ENCODE data around the gene PRR5L.

PRR5L gene

GRCh38 chr11:36251823-36252222 lies 44.3 kb upstream of the PRR5L start:
- H3K36me3 ChIP-seq (replicated peaks; ENCODE audit: low read depth, low read length) = no peaks in the 10 kb centered on the region
- no peaks in the 10 kb centered on the region for H3K9me3 ChIP-seq (ENCODE audit: insufficient read depth, low read length)
- no peak overlapping the region for H3K9ac ChIP-seq (ENCODE audit: low read length)
- peaks cover 41% of the 10 kb centered on the region for H3K27me3 ChIP-seq (ENCODE audit: low read depth, low read length)
- H4K20me1 ChIP-seq (ENCODE audit: insufficient read depth, low read length) = no peaks in the 10 kb centered on the region
- H3K4me2 ChIP-seq (ENCODE audit: low read length) = no peak overlapping the region
- no peak overlapping the region for H2AFZ ChIP-seq (ENCODE audit: low read depth, low read length)
- no peak overlapping the region for H3K27ac ChIP-seq (ENCODE audit: low read length)
- TF ChIP-seq CTCF (IDR thresholded peaks at IDR 0.05; ENCODE audit: low read depth, low read length) (no peak), EZH2phosphoT487 (IDR thresholded peaks at IDR 0.05; ENCODE audit: low read depth) (no peak)
- H3K4me3 ChIP-seq (ENCODE audit: low read length) = no peak overlapping the region
- H3K79me2 ChIP-seq (ENCODE audit: low read length) = no peaks in the 10 kb centered on the region
- no peaks in the 10 kb centered on the region for H3K4me1 ChIP-seq (ENCODE audit: low read length)

- Histone ChIP-seq H3K9me3 (ENCODE audit: insufficient read depth, low read length) (no peaks in the 10 kb centered on the region), H3K36me3 (replicated peaks; ENCODE audit: low read depth, low read length) (no peaks in the 10 kb centered on the region), H3K79me2 (ENCODE audit: low read length) (no peaks in the 10 kb centered on the region), H3K4me3 (ENCODE audit: low read length) (no peak overlapping the region), H3K4me2 (ENCODE audit: low read length) (no peak overlapping the region), H3K27me3 (ENCODE audit: low read depth, low read length) (peaks cover 33% of the 10 kb centered on the region), H2AFZ (ENCODE audit: low read depth, low read length) (no peak overlapping the region), H3K27ac (ENCODE audit: low read length) (no peak overlapping the region), H3K4me1 (ENCODE audit: low read length) (no peaks in the 10 kb centered on the region), H4K20me1 (ENCODE audit: insufficient read depth, low read length) (no peaks in the 10 kb centered on the region), H3K9ac (ENCODE audit: low read length) (no peak overlapping the region)
- no peak for TF ChIP-seq EZH2phosphoT487 (IDR thresholded peaks at IDR 0.05; ENCODE audit: low read depth)
- no peak for TF ChIP-seq CTCF (IDR thresholded peaks at IDR 0.05; ENCODE audit: low read depth, low read length)
Measured at GRCh38 chr11:36253238-36253637, 42.9 kb upstream of the PRR5L start.

GRCh38 chr11:36254713-36255112 lies 41.4 kb upstream of the PRR5L start:
- H3K27ac ChIP-seq (ENCODE audit: low read length) = no peak overlapping the region
- no peak overlapping the region for H2AFZ ChIP-seq (ENCODE audit: low read depth, low read length)
- no peaks in the 10 kb centered on the region for H3K79me2 ChIP-seq (ENCODE audit: low read length)
- no peak overlapping the region for H3K4me2 ChIP-seq (ENCODE audit: low read length)
- no peaks in the 10 kb centered on the region for H3K4me1 ChIP-seq (ENCODE audit: low read length)
- H3K9ac ChIP-seq (ENCODE audit: low read length) = no peak overlapping the region
- H3K36me3 ChIP-seq (replicated peaks; ENCODE audit: low read depth, low read length) = no peaks in the 10 kb centered on the region
- H3K9me3 ChIP-seq (ENCODE audit: insufficient read depth, low read length) = no peaks in the 10 kb centered on the region
- H4K20me1 ChIP-seq (ENCODE audit: insufficient read depth, low read length) = no peaks in the 10 kb centered on the region
- H3K4me3 ChIP-seq (ENCODE audit: low read length) = no peak overlapping the region
- no peak for TF ChIP-seq CTCF (IDR thresholded peaks at IDR 0.05; ENCODE audit: low read depth, low read length)
- TF ChIP-seq EZH2phosphoT487 (IDR thresholded peaks at IDR 0.05; ENCODE audit: low read depth) = no peak
- H3K27me3 ChIP-seq (ENCODE audit: low read depth, low read length) = peaks cover 23% of the 10 kb centered on the region

- no peak overlapping the region for H3K4me3 ChIP-seq (ENCODE audit: low read length)
- H3K9ac ChIP-seq (ENCODE audit: low read length) = no peak overlapping the region
- no peaks in the 10 kb centered on the region for H3K79me2 ChIP-seq (ENCODE audit: low read length)
- H3K4me1 ChIP-seq (ENCODE audit: low read length) = no peaks in the 10 kb centered on the region
- no peak for TF ChIP-seq CTCF (IDR thresholded peaks at IDR 0.05; ENCODE audit: low read depth, low read length)
- no peak for TF ChIP-seq EZH2phosphoT487 (IDR thresholded peaks at IDR 0.05; ENCODE audit: low read depth)
- no peaks in the 10 kb centered on the region for H4K20me1 ChIP-seq (ENCODE audit: insufficient read depth, low read length)
- H3K27me3 ChIP-seq (ENCODE audit: low read depth, low read length) = peaks cover 29% of the 10 kb centered on the region
- no peaks in the 10 kb centered on the region for H3K9me3 ChIP-seq (ENCODE audit: insufficient read depth, low read length)
- no peaks in the 10 kb centered on the region for H3K36me3 ChIP-seq (replicated peaks; ENCODE audit: low read depth, low read length)
- H3K4me2 ChIP-seq (ENCODE audit: low read length) = no peak overlapping the region
- H2AFZ ChIP-seq (ENCODE audit: low read depth, low read length) = no peak overlapping the region
- no peak overlapping the region for H3K27ac ChIP-seq (ENCODE audit: low read length)
Measured at GRCh38 chr11:36257351-36257750, 38.7 kb upstream of the PRR5L start.
